NCI-H2227 (cell line): ENCODE data around the gene PIBF1.
"Not testable (repeated sequence)": the region's sequence is repeated elsewhere in the genome, so short reads cannot be mapped to it uniquely, and the experiment has no call there.

Experiments used
- DNase-seq: peaks from one replicate; lab custom pipeline; 2025; ENCODE audit not compliant: unreplicated experiment; lab: John Stamatoyannopoulos, UW

Gene PIBF1, protein sequence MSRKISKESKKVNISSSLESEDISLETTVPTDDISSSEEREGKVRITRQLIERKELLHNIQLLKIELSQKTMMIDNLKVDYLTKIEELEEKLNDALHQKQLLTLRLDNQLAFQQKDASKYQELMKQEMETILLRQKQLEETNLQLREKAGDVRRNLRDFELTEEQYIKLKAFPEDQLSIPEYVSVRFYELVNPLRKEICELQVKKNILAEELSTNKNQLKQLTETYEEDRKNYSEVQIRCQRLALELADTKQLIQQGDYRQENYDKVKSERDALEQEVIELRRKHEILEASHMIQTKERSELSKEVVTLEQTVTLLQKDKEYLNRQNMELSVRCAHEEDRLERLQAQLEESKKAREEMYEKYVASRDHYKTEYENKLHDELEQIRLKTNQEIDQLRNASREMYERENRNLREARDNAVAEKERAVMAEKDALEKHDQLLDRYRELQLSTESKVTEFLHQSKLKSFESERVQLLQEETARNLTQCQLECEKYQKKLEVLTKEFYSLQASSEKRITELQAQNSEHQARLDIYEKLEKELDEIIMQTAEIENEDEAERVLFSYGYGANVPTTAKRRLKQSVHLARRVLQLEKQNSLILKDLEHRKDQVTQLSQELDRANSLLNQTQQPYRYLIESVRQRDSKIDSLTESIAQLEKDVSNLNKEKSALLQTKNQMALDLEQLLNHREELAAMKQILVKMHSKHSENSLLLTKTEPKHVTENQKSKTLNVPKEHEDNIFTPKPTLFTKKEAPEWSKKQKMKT

DNA sequence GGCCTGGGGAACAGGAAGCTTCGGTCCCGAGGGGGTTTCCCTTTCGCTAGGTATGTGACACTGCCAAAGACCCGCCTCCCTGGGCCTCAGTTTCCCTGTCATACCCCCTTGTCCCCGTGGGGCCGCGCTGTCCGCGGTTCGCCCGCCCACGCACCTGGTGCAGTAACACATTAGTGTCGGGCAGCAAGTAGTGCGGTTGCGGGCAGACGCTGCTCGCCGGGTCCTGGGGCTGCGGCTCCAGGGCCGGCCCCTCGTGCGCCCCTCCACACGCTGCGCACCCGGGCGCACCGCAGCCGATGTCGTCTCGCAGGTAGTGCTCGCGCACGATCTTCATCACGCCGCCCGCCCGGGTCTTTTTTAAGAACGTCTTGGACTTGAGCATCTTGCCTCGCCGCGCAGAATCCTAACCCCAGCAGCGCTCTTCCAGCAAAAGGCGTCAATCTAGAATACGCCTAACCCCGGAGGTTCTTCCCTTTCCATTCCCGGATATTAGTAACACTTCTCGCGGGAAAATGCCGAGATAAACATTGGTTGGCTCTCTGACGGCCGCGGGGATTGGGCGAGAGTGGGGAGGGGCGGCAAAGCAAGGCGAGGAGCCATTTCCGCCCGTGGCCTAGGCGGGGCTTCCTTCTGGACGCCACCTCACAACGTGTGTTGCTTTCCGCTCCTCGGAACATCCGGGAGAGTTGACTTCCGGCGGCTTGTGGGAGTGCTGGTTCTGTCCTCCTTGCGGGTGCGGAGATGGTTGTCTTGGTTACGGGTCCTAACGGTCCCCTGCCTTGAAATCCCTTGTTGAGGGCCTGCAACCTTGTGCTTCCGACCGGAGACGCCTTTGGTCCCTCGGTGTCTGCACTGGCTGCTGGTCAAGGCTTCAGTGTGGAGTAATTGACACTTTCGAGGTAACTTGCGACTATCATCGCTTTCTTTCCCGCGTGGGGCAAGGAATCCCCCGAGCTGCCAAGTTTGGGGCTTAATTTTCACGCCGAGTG is at the start of gene PIBF1, which contains the start of gene DIS3:
TSS of gene PIBF1 (plus strand) at position 683 of the 989 bp plus-strand sequence. CDS start 1,337 bp downstream, outside the sequence.
TSS of gene DIS3 (minus strand) at position 450 of the 989 bp plus-strand sequence. CDS start at position 382, 68 bp downstream.
- peak; percentile 97 for DNase-seq

DNA sequence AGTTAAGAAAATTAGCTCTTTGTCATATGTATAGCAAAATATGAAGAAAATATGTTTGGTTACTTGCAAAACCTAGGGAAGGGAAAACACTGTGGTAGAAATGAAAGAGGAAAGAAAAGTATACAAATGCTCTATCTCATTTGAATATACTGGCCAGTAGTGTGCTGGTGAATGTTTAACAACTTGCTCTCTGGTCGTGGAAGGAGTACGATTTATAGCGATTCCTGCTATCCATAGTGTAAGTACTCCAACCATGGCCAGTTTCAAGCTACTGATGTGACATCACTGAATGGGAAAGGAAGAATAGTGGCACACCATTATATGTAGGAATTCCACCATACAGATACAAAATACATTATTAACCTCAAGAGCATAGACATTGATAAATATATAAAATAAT is 44.9 kb upstream of the PIBF1 start:
- DNase-seq, result no peak

DNA sequence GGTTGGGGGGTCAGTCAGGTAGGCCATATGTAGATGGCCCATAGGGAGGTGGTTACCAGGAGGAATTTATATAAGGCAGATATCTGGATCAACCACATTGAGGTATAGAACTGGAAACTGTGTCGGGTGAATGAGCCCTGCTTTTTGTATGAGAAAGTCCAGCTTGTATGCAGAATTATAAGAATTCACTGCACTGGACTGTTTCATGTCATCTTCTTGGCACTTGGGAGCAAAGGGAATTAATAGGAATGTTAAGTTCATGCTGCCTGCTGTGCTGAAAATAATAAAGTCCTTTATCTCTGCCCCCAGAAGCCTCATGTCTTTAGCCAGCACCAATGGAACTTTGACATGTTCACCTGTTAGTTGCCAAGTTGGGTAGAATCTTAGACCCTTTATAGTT is 41.9 kb upstream of the PIBF1 start:
- DNase-seq, result no peak

DNA sequence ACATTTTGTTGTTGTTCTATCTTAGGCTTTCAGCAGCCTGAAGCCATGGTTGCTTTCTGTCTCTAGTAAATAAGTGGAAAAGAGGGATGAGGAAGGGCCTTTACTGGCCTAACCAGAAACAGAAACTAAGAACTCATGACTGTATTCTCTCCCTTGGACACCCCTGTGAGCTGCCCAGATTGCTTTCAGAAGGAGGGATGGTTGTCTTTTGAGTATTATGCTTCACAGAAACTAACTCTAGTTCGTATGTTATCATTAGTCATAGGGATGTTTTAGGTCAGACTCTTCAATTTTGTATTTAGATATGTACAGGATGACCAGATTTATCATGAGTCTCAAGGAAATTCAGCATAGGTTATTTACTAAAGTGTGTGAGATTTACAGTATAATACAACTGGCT is 36.7 kb upstream of the PIBF1 start:
- DNase-seq, result no peak

DNA sequence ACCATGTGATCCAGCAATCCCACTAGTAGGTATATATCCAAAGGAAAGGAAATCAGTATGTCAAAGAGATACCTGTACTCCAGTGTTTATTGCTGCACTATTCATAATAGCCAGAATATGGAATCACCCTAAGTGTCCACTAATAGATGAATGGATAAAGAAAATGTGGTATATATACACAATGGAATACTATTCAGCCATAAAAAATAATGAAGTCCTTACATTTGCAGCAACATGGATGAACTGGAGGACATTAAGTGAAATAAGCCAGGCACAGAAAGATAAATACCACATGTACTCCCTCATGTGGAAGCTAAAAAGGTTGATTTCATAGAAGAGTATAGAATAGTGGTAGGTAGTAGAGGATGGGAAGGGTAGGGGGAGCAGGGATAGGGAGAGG is 30.7 kb upstream of the PIBF1 start:
- DNase-seq, result no peak

DNA sequence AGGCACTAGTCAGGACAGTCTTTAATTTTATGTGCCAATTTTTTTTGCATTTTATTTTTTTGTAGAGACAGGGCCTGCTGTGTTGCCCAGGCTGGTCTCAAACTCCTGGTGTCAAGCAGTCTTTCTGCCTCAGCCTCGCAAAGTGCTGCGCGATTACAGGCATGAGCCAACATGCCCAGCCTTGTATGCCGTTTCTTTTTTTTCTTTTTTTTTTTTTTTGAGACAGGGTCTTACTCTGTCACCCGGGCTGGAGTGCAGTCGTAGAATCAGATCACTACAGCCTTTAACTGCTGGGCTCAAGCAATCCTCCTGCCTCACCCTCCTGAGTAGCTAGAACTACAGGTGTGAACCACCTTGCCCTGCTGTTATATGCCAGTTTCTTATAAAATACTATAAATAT is 27.8 kb upstream of the PIBF1 start:
- no peak for DNase-seq

DNA sequence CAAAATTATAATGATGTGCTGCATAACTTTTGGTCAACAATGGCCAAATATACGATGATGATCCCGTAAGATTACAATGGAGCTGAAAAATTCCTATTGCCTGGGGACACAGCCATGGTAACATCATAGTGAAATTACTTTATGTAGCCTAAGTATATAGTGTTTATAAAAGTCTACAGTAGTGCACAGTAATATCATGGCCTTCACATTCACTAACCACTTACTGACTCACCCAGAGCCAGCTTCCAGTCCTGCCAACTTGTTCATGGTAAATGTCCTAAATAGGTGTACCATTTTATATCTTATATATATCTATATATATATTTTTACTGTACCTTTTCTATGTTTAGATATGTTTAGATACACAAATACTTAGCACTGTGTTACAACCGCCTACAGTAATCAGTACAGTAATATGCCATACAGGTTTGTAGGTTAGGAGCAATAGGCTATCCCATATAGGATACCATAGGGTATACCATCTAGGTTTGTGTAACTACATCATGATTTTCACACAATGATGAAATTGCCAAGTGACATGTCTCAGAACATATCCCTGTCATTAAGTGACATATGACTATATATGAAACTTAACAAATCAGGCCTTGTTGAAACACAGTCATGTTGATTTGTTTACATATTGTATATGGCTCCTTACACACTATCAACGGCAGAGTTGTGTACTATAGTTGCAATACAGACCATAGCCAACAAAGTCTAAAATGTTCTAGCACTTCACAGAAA is 24.0 kb upstream of the PIBF1 start:
- no peak for DNase-seq

DNA sequence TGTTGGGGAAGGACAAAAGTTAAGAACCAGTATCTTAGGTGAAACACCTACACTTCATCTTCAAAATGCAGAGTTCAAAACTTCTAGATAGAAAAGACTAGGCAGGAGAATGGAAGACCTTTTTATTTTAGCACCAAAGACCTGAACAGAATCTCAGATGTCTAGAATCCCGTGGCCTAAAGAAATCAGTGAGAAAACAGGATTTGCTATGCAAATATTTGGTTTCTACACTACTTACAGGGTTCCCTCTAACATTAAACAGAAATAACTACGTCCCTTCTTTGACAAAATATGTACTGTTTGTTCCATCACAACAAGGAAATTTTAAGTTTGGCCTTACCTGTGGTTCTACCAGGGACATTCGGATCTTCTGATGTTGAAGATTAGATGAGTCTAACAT is 21.7 kb upstream of the PIBF1 start:
- no peak for DNase-seq

DNA sequence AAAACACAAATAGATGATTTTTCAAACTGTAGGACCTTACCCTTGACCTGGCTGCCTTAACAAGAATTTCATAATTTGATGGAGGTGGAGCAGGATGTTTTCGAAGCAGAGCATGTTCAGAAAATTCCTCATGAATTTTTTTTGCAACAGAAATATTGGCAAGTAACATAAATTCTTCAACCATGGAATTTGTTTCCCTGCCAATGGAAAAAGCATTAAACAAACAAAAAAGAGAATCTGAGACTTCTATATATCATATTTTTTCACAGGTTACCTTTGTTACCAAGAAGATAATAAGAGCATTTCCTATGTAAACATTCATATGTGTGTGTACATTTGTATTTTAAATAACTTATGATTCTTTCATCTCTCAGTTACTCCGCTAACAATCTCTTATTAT is 18.5 kb upstream of the PIBF1 start:
- DNase-seq, result no peak

DNA sequence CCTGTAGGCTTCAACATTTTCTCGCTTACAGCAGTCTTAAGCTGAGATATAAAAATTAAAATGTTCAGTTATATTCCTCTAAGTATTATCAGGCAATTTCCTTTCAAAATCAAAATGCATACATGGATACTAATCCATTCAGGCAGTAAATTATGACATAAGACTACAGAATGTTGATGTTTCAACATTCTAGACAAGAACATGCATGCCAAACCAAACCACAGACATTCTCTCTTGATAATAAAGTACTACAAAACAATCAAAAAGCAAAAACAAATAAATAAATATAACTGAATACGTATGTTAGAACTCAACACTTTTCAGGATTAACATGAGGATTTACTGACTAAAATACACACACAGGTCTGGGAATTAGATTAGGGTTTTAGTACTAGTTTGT is 7.9 kb upstream of the PIBF1 start:
- DNase-seq, result no peak

DNA sequence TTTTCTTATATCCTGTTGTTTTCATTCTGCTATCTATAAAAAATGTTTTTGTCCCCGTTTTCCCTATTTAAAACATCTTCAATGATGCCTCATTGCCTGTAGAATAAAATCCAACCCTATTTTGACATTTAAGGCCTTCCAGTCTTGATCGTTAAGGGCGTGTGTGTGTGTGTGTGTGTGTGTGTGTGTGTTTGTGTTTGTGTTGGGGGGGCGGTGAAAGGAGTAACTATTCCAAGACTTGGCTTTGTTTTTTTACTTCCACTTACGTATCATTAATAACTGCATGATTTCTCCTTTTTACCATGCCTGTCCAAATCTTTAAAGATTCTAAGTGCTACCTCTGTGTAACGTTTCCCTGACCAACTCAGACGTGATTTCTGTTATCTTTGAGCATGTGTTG is 784 bp downstream of the PIBF1 start:
- peak; percentile 3 for DNase-seq

DNA sequence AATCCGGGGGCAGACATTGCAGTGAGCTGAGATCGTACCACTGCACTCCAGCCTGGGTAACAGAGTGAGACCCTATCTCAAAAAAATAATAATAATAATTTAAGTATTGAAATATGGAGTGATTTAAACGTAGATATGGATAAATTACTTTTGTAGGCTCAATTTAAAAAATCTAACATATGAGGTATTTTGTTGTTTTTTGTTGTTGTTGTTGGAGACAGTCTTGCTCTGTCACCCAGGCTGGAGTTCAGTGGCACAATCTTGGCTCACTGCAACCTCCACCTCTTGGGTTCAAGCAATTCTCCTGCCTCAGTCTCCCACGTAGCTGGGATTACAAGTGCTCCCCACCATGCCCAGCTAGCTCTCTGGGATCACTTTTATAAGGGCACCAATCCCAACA is 2.7 kb downstream of the PIBF1 start:
- DNase-seq, result not testable (repeated sequence)

DNA sequence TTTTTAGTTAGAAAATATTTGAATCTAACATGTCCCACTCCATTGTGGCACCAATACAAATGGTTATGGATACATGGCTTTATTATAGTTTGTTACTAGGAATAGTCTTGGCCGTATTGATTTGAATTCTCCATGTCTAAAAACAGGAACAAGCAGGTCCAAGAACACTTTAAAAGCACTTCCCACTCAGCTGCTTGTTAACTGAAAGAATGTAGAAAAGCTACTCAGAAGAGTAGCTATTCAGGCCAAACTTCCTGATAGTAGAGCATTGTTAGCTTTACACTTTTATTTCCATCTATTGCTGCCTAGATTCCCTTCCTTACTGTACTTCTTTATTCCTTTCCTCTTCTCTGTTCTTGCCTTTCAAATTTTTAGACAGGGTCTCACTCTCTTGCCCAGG is 6.9 kb downstream of the PIBF1 start:
- DNase-seq, result no peak

DNA sequence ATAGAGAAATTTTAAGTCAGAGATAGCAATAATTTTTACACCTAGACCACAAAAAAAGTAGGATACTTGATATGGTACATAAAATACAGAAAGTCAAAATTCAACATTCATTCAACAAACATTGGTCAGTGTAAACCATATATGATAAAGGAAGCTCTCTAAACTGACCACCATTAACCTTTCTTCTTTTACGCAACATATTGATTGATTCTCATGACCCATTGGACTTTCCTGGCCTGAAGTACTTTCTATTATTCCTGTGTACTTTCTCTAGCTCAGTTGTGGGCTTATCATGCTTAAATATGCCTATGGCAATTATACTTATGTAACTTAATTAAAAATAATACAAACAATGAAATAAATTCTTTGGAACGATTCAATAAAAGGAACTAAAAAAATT is 10.7 kb downstream of the PIBF1 start:
- no peak for DNase-seq

DNA sequence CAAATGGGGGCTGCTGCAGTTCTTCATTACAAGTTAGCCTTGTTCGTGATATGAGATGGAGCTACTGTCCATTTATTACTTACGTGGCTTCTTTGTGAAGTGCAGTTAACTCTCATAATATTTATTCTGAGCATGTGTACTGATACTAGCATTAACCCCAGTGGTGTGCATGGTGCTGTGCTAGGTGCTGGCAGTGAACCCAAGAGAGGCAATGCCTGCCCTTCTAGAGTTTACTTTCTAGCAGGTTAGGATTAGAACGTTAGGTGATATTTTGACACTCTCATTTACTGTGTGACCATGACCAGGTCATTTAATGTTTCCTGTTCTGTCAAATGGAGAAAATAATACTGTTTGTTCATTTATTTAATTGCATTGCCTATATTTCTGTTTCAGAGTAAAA is 16.9 kb downstream of the PIBF1 start:
- DNase-seq, result no peak

DNA sequence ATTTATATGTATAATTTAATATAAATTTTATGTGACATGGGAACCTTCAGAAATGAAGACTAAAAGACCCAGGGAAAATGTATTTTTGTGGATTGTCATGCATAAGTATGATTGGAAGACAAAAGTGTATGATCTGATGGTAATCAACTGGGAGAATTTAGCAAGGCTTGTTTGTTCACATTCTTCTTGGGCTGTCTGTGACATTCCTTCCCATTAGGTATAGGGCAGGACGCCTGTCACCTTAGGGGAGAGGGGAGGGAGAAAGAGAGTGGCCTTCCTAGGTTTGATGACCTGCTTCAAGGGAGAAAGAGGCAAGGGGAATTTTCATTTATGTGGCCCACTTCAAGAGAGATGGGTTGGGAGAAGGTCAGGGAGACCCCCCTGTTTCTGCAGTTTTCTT is 22.4 kb downstream of the PIBF1 start:
- no peak for DNase-seq

DNA sequence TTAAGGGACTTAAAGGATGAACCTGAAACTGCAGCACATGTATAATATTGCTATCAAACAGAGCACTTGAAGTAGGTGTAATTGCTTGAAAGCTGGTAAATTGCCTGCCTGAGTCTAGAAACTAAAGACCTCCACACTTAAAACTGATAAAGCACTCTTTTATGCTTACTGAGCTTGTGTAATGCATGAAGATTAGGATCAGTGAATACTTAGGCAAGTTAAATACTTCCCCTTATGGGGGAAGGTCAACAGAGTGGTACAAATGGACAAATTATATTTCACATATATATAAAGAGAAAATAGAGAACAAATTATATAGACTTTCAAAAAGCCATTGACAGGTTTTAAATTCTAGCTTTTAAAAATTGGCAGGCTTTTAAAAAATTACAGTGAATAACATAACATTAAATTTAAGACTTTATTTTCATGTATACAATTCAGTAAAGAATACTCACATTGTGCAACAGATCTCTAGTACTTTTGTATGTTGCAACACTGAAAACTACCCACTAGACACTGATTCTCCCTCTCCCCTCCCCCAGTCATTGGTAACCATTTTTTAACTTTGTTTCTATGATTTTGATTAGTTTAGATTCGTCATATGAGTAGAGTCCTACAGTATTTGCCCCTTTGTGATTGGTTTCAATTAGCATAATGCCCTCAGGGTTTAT is 23.9 kb downstream of the PIBF1 start:
- peak; percentile 37 for DNase-seq

DNA sequence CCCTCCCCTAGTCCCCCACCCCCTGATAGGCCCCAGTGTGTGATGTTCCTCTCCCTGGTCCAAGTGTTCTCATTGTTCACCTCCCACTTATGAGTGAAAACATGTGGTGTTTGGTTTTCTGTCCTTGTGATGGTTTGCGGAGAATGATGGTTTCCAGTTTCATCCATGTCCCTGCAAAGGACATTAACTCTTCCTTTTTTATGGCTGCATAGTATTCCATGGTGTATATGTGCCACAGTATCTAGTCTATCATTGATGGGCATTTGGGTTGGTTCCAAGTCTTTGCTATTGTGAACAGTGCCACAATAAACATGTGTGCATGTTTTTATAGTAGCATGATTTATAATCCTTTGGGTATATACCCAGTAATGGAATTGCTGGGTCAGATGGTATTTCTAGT is 24.6 kb downstream of the PIBF1 start:
- DNase-seq, result not testable (repeated sequence)

DNA sequence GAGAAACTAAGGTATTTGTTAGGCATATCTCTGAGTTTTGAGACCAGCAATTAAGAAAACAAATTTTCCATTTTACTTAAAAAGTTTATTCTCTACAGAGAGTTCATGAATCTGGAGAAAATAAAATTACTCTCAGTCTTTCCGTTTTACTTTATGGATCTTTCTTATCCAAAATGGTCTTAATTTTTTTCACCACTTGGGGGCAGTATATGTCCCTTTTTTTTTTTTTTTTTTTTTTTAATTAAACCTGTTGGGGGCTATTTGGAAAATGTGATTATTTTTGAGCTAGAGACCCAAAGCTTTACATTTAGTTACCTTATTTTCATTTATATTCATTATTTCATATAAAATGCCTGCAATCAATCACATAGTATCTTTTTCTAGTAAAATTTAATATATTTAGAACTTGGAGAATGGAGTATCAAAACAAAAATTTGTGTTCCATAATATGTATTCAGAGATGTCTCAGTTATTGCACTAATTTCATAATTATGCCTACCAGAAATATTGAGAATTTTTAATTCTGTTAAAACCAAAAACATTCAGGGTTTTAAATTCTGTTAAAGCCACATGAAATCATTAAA is 27.1 kb downstream of the PIBF1 start:
- DNase-seq, result peak; percentile 11
